HepG2 (cell line): ENCODE data around the gene RBM47. TPM values are rescaled to one million over a fixed set of nuclear protein-coding genes. Genes with fewer than 3 reads are reported as not detected.
"Not testable (repeated sequence)": the region's sequence is repeated elsewhere in the genome, so short reads cannot be mapped to it uniquely, and the experiment has no call there.

ENCODE experiments used
- ATAC-seq: fragments of 200-7000 bp; cut with Tn5 transposase; 3 replicates; pipeline ENCODE4 v1.9.1; 2020; ENCODE audit warnings: mild to moderate bottlenecking, moderate library complexity
- BruUV-seq: library from RNA; stranded (reverse); fragments of 400-500 nt; replicated peaks from 2 replicates; lab custom pipeline; 2021; lab: Mats Ljungman, UMichigan
- CTCF ChIA-PET: fragments of 300-600 bp; formaldehyde crosslinking; extraction: SDS; loops from one replicate; lab custom pipeline; 2021; ENCODE audit warnings: low total read pairs, inconsistent platforms, low intra/inter-chr PET ratio; lab: Yijun Ruan, JAX
- POLR2A ChIA-PET: fragments of 350-600 bp; sonication (Branson Sonifier 250); formaldehyde crosslinking; loops from one replicate; lab custom pipeline; 2020; ENCODE audit warnings: antibody characterized with exemption, inconsistent platforms; lab: Yijun Ruan, JAX
- DNase-seq: peaks from one replicate; pipeline ENCODE4 v3.0.0-alpha.2; 2015; ENCODE audit warnings: low spot score
- FAIRE-seq: peaks from 3 replicates; lab custom pipeline; 2011; peaks lifted over from hg19 to GRCh38; lab: Jason Lieb, UNC
- H2AFZ ChIP-seq: one replicate; pipeline ENCODE4 v1.6.1; 2011; ENCODE audit warnings: low read length, inconsistent platforms
- H3K27ac ChIP-seq: fragments of 300-600 bp; 3 replicates; pipeline ENCODE4 v1.8.0; 2011; ENCODE audit warnings: mixed run types, mild to moderate bottlenecking, mixed read lengths, low read length, inconsistent platforms; ENCODE audit not compliant: insufficient read depth; ENCODE audit errors: extremely low read length
- H3K27me3 ChIP-seq, 2 experiments: fragments of 200-600 bp in 1 of 2; 2 replicates in 1 of 2; 3 replicates in 1 of 2; pipeline versions ENCODE4 v1.6.0 to v1.8.0; 2011; ENCODE audit warnings: low read length in 2 of 2, mild to moderate bottlenecking in 2 of 2, moderate library complexity in 2 of 2, inconsistent platforms in 1 of 2; ENCODE audit not compliant: insufficient read depth in 2 of 2, control insufficient read depth in 1 of 2
- H3K36me3 ChIP-seq, 2 experiments: fragments of 200-600 bp in 1 of 2; replicated peaks in 1 of 2; 2 replicates in 1 of 2; 3 replicates in 1 of 2; pipeline versions ENCODE4 v1.5.1 to v1.8.0; 2011; ENCODE audit warnings: low read length in 2 of 2, inconsistent platforms in 1 of 2; ENCODE audit not compliant: insufficient read depth in 2 of 2, control insufficient read depth in 1 of 2
- H3K4me1 ChIP-seq: 2 replicates; pipeline ENCODE4 v1.5.1; 2012; ENCODE audit warnings: low read length, inconsistent platforms; ENCODE audit not compliant: insufficient read depth
- H3K4me2 ChIP-seq: 2 replicates; pipeline ENCODE4 v1.6.0; 2011; ENCODE audit warnings: low read depth, low read length, inconsistent platforms
- H3K4me3 ChIP-seq, 3 experiments: fragments of 200-600 bp in 1 of 3; sonication (generic), shearing (Covaris generic) in 1 of 3; replicated peaks in 1 of 3; 2 replicates each; pipeline ENCODE4 v1.5.1; 2011 to 2016; ENCODE audit warnings: low read length in 3 of 3, inconsistent platforms in 2 of 3, low read depth in 2 of 3, mild to moderate bottlenecking in 2 of 3, control low read depth in 1 of 3, mixed read lengths in 1 of 3; ENCODE audit not compliant: insufficient read depth in 1 of 3
- H3K79me2 ChIP-seq: one replicate; pipeline ENCODE4 v1.6.1; 2011; ENCODE audit warnings: low read length, inconsistent platforms; ENCODE audit not compliant: insufficient read depth
- H3K9ac ChIP-seq: 2 replicates; pipeline ENCODE4 v1.6.0; 2011; ENCODE audit warnings: mild to moderate bottlenecking, low read depth, low read length, inconsistent platforms; ENCODE audit not compliant: insufficient read depth
- H3K9me3 ChIP-seq: 2 replicates; pipeline ENCODE4 v1.5.1; 2012; ENCODE audit warnings: mild to moderate bottlenecking, low read length
- H4K20me1 ChIP-seq: 2 replicates; pipeline ENCODE4 v1.6.0; 2011; ENCODE audit warnings: inconsistent platforms, mild to moderate bottlenecking, low read length, moderate library complexity; ENCODE audit not compliant: insufficient read depth
- HDAC2 ChIP-seq: sonication (generic); formaldehyde crosslinking; IDR thresholded peaks from 2 replicates; pipeline ENCODE4 v1.4.0; 2020; ENCODE audit warnings: missing genetic modification reagents
- ISL2 ChIP-seq: sonication (generic); formaldehyde crosslinking; IDR thresholded peaks from 2 replicates; pipeline ENCODE4 v1.5.0; 2020; ENCODE audit warnings: missing genetic modification reagents
- JDP2 ChIP-seq: sonication (generic); formaldehyde crosslinking; IDR thresholded peaks from 2 replicates; pipeline ENCODE4 v1.8.1; 2022; ENCODE audit warnings: missing genetic modification reagents, borderline replicate concordance
- MED1 ChIP-seq: sonication (generic); formaldehyde crosslinking; IDR thresholded peaks from 2 replicates; pipeline ENCODE4 v1.4.0; 2020; ENCODE audit warnings: missing genetic modification reagents
- PAWR ChIP-seq: sonication (generic); formaldehyde crosslinking; IDR thresholded peaks from 2 replicates; pipeline ENCODE4 v1.4.0; 2020; ENCODE audit warnings: missing genetic modification reagents, mild to moderate bottlenecking, borderline replicate concordance
- POLR2AphosphoS2 ChIP-seq: IDR thresholded peaks from 2 replicates; pipeline ENCODE4 v1.6.1; 2011; ENCODE audit warnings: low read depth, low read length, improper control_type of control experiment
- SIN3A ChIP-seq: IDR thresholded peaks from 2 replicates; pipeline ENCODE4 v1.6.1; 2011; ENCODE audit warnings: low read depth, mild to moderate bottlenecking, control low read depth, low read length, borderline replicate concordance
- U2AF2 ChIP-seq: fragments of 200-400 bp; formaldehyde crosslinking; IDR thresholded peaks from 2 replicates; pipeline ENCODE4 v1.6.1; 2017; ENCODE audit warnings: low read depth, mild to moderate bottlenecking, low read length
- ZBTB33 ChIP-seq: sonication (generic); formaldehyde crosslinking; IDR thresholded peaks from 2 replicates; pipeline ENCODE4 v1.4.0; 2020; ENCODE audit warnings: missing genetic modification reagents
- ZNF576 ChIP-seq: sonication (generic); formaldehyde crosslinking; IDR thresholded peaks from 2 replicates; pipeline ENCODE4 v1.4.0; 2020; ENCODE audit warnings: mild to moderate bottlenecking, missing genetic modification reagents
- ZNF746 ChIP-seq: sonication (generic); formaldehyde crosslinking; IDR thresholded peaks from 2 replicates; pipeline ENCODE4 v1.8.0; 2022; ENCODE audit warnings: mild to moderate bottlenecking, missing genetic modification reagents
- WGBS: methylation state at CpG from one replicate; pipeline ENCODE4 v1.1.6; 2017; ENCODE audit warnings: low lambda C conversion rate; 5-methylcytosine and 5-hydroxymethylcytosine counted together
- in situ Hi-C: cut with HindIII; loops from 2 replicates; pipeline ENCODE4 v1.10.0; 2017; ENCODE audit warnings: low pct_unique_long_range_greater_than_20kb; ENCODE audit not compliant: extremely low pct_ligation_motif_present
- intact Hi-C: fragments of 100-400 bp; cut with micrococcal nuclease; formaldehyde crosslinking; loops from one replicate; pipeline ENCODE4 v1.10.0; 2022; ENCODE audit not compliant: unreplicated experiment
- polyA plus RNA-seq, 8 experiments: library from polyadenylated mRNA; depleted of rRNA in 3 of 8; stranded (reverse) in 7 of 8; unstranded in 1 of 8; fragments of >200 nt; fragmentation: Illumina TruSeq in 4 of 8; extraction: Trizol in 4 of 8; gene quantifications; 2 replicates each; pipeline versions ENCODE4 v1.2.1 to v1.2.3, GENCODE V29; 2011 to 2016; ENCODE audit warnings: low read depth in 4 of 8, missing spikeins in 1 of 8, mixed read lengths in 1 of 8; ENCODE audit not compliant: insufficient read depth in 1 of 8
- total RNA-seq, 5 experiments: library from RNA; depleted of rRNA; stranded (reverse); fragments of >200 nt; fragmentation: Illumina TruSeq; extraction: Trizol; gene quantifications; 2 replicates each; pipeline ENCODE4 v1.2.3, GENCODE V29; 2016; ENCODE audit warnings: low read depth in 1 of 5

Gene RBM47
- total and polyA plus RNA-seq, 2 of the 13 experiments (the other 11 are each of a cell fraction or from before 2014, with no cell fraction given) = 1.2 to 2.5 TPM

GRCh38 chr4:40432504-40432903 is 197.2 kb downstream of the RBM47 start:
- intact Hi-C loops = no loop called here

GRCh38 chr4:40427871-40428270 is 201.8 kb downstream of the RBM47 start:
- H3K36me3 ChIP-seq, H4K20me1 ChIP-seq, H3K27ac ChIP-seq, BruUV-seq, H3K79me2 ChIP-seq, H3K4me3 ChIP-seq, H3K9me3 ChIP-seq, FAIRE-seq, H3K27me3 ChIP-seq, POLR2A ChIA-PET, H3K4me2 ChIP-seq, CTCF ChIA-PET, intact Hi-C loops, H3K9ac ChIP-seq, H2AFZ ChIP-seq, DNase-seq, ATAC-seq, in situ Hi-C loops: not testable (repeated sequence)
- 94% methylated on average over 4 of the region's 4 CpGs for WGBS
- peaks cover 12% of the 10 kb centered on the region for H3K4me1 ChIP-seq

More at GRCh38 chr4:40432504-40432903, 197.2 kb downstream of the RBM47 start:
- TF ChIP-seq ZNF746 (CRISPR knock-in tag) (no peak), ISL2 (no peak), JDP2 (CRISPR knock-in tag) (no peak), MED1 (CRISPR knock-in tag) (no peak), ZNF576 (no peak), POLR2AphosphoS2 (no peak), U2AF2 (no peak), PAWR (no peak), ZBTB33 (CRISPR knock-in tag) (no peak), HDAC2 (CRISPR knock-in tag) (no peak), SIN3A (no peak)
- TF ChIP-seq, all 625 proteins: peak for 0
- ATAC-seq = no peak
- no peak overlapping the region for H3K27ac ChIP-seq
- no peaks in the 10 kb centered on the region for H3K36me3 ChIP-seq
- H3K4me3 ChIP-seq = no peak overlapping the region
- no peak overlapping the region for H3K4me2 ChIP-seq
- WGBS = 97% methylated on average over 10 of the region's 10 CpGs
- DNase-seq = no peak
- H4K20me1 ChIP-seq = no peaks in the 10 kb centered on the region
- H3K4me1 ChIP-seq = peaks cover 12% of the 10 kb centered on the region
- H3K79me2 ChIP-seq = no peaks in the 10 kb centered on the region
- FAIRE-seq = no peak
- H3K27me3 ChIP-seq = no peaks in the 10 kb centered on the region
- no peak overlapping the region for H3K9ac ChIP-seq
- ChIA-PET POLR2A (no interaction called here), CTCF (no interaction called here)
- in situ Hi-C loops = no loop called here
- BruUV-seq = no TSS peak
- no peak overlapping the region for H2AFZ ChIP-seq
- H3K9me3 ChIP-seq = no peaks in the 10 kb centered on the region
